ENCODE data around the gene FGF12.

Gene FGF12

GRCh38 chr3:192410684-192410960, 316.7 kb downstream of the FGF12 start:
- DNase-seq (ENCODE audit: low spot score): no peak

GRCh38 chr3:192409838-192410683, 317.3 kb downstream of the FGF12 start:
- DNase-seq (ENCODE audit: low spot score): no peak

GRCh38 chr3:192409201-192409837, 318.0 kb downstream of the FGF12 start:
- DNase-seq (ENCODE audit: low spot score): no peak

- no peak for DNase-seq (ENCODE audit: low spot score)
Measured at GRCh38 chr3:192408647-192409200, 318.6 kb downstream of the FGF12 start.

GRCh38 chr3:192408007-192408646, 319.2 kb downstream of the FGF12 start:
- no peak for DNase-seq (ENCODE audit: low spot score)

GRCh38 chr3:192399767-192400166, 327.6 kb downstream of the FGF12 start:
- DNase-seq (ENCODE audit: low spot score): no peak

GRCh38 chr3:192397012-192397411, 330.3 kb downstream of the FGF12 start:
- DNase-seq (ENCODE audit: low spot score): no peak

- DNase-seq (ENCODE audit: low spot score): no peak
Measured at GRCh38 chr3:192395506-192395905, 331.8 kb downstream of the FGF12 start.

GRCh38 chr3:192392986-192393385, 334.4 kb downstream of the FGF12 start:
- DNase-seq (ENCODE audit: low spot score): no peak

- no peak for DNase-seq (ENCODE audit: low spot score)
Measured at GRCh38 chr3:192382861-192383260, 344.5 kb downstream of the FGF12 start.

GRCh38 chr3:192373586-192373985, 353.8 kb downstream of the FGF12 start:
- DNase-seq (ENCODE audit: low spot score): no peak

- no peak for DNase-seq (ENCODE audit: low spot score)
Measured at GRCh38 chr3:192373032-192373431, 354.3 kb downstream of the FGF12 start.

GRCh38 chr3:192372616-192373015, 354.7 kb downstream of the FGF12 start:
- DNase-seq (ENCODE audit: low spot score): no peak

- DNase-seq (ENCODE audit: low spot score): no peak
Measured at GRCh38 chr3:192371870-192372400, 355.4 kb downstream of the FGF12 start.

GRCh38 chr3:192367616-192368015, 359.7 kb downstream of the FGF12 start:
- no peak for DNase-seq (ENCODE audit: low spot score)

GRCh38 chr3:192366916-192367315, 360.4 kb downstream of the FGF12 start:
- DNase-seq (ENCODE audit: low spot score): no peak

- no peak for DNase-seq (ENCODE audit: low spot score)
Measured at GRCh38 chr3:192365571-192365970, 361.8 kb downstream of the FGF12 start.

- no peak for DNase-seq (ENCODE audit: low spot score)
Measured at GRCh38 chr3:192364316-192364715, 363.0 kb downstream of the FGF12 start.

- DNase-seq (ENCODE audit: low spot score): no peak
Measured at GRCh38 chr3:192354687-192355086, 372.7 kb downstream of the FGF12 start.

- DNase-seq (ENCODE audit: low spot score): no peak
Measured at GRCh38 chr3:192352142-192352541, 375.2 kb downstream of the FGF12 start.

- no peak for DNase-seq (ENCODE audit: low spot score)
Measured at GRCh38 chr3:192351441-192351840, 375.9 kb downstream of the FGF12 start.

- no peak for DNase-seq (ENCODE audit: low spot score)
Measured at GRCh38 chr3:192340031-192340430, 387.3 kb downstream of the FGF12 start.

- no peak for DNase-seq (ENCODE audit: low spot score)
Measured at GRCh38 chr3:192339214-192339613, 388.1 kb downstream of the FGF12 start.

All from CD4-positive, alpha-beta T cell treated with Interleukin-6 at 100 ng/mL for 8 hours (primary cell).